Activated CD4-positive, CD25-positive, alpha-beta regulatory T cell treated with anti-CD3 and anti-CD28 coated beads, Interleukin-2, amount 50 U/mL, for 16 hours (primary cell): Measurements from ENCODE around the gene SLC27A5.
"Not testable (repeated sequence)": the region's sequence is repeated elsewhere in the genome, so short reads cannot be mapped to it uniquely, and the experiment has no call there.

ENCODE experiments used
- DNase-seq: peaks from one replicate; pipeline ENCODE4 v3.0.0-alpha.2; 2020; ENCODE audit warnings: low read depth, low spot score

The SLC27A5 gene

GRCh38 chr19:58469241-58470013, 42.4 kb downstream of the SLC27A5 start:
- DNase-seq = no peak

DNA sequence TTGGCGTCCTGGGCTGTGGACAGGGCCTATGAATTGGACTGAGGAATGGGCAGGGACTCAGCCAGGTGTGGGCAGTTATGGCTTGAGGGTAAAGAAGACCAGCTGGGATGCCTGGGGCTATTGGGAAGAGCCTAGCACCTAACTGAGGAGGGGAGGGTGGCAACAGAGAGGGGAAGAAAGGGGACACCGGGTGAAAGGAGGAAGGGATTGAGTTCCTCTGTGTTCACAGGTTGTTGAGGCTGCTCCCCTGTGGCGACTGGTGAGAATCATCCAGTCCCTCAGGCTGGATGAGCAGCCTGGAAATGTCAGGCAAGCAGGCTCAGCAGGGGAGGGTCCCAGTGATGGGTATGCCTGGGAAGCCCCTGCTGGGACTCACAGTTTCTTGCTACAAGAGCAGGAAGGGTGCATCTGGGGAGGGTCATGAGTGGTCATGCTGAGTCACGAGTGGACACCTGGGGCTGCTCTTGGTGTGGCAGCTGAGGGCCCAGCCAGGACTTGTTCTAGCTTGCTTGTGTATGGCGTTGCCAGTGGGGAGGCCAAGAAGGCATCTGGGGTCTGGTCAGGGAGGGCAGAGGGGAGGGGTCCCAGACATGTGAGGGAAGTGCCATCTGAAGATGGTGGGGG, 43.5 kb downstream of the SLC27A5 start:
- DNase-seq = no peak

DNA sequence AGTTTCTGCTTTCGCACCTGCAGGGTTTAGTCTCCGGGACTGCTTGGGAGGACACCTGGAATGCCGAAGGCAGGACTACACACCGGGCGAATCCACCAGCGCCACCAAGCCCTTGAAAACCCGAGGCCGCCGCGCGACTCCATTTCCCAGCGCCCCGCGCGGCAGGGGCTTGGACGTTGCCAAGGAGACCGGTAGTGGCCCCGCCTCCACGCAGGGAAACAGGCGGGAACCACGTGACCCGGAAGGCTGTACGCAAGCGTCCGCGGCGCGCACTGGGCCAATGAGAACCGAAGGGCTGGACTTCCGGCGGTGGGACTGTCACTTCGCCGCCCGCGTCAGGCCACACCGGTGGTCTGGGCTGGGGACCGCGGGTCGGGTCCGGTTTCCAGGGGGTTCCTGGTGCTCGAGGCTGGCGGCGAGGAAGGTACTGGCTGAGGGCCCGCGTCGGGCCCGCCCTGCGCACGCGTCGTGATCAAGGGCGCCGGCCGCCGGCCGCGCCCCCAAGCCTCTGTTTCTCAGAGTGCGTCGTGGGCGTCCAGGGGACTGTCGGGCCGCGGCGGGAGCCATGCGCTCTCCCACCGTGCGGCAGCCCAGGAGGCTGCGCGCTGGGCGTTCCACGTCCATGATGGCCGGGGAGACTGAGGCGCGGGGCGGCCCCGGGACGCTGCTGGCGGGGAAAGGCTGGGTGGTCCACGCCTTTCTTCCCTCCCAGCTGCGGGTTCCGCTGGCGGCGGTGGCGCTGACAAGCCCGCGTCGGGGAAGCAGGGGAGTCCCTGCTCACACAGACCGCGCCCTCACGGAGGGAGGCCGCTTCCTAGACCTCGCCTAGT, 44.8 kb downstream of the SLC27A5 start, which contains the start of gene ZNF324:
Gene ZNF324 (plus strand): TSS at position 321 of the 830 bp plus-strand sequence. CDS start 2,106 bp downstream, outside the sequence.
- peak; percentile 97 for DNase-seq

- no peak for DNase-seq
Observed at GRCh38 chr19:58466089-58466759, 45.6 kb downstream of the SLC27A5 start.

- no peak for DNase-seq
Observed at GRCh38 chr19:58460039-58460438, 51.8 kb downstream of the SLC27A5 start.

- no peak for DNase-seq
Observed at GRCh38 chr19:58456111-58456510, 55.7 kb downstream of the SLC27A5 start.

- DNase-seq = no peak
Observed at GRCh38 chr19:58455306-58455705, 56.5 kb downstream of the SLC27A5 start.

DNA sequence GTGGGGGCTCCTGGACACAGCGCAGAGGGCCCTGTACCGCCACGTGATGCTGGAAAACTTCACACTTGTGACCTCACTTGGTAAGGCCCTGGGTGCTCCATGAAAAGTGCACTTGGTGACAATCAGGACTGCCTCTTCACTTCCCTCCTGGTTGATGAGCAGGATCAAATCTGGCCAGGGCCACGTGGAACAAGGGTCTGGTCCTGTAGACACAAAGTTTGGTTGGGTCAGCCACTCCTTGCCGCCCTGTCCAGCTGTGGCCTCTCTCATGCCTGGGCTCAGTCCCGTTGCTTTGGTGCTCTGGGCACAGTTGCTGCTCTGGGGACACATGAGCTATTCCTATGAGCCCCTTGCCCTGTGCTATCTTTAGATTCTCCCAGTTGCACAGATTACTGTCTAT, 58.0 kb downstream of the SLC27A5 start:
- no peak for DNase-seq

DNA sequence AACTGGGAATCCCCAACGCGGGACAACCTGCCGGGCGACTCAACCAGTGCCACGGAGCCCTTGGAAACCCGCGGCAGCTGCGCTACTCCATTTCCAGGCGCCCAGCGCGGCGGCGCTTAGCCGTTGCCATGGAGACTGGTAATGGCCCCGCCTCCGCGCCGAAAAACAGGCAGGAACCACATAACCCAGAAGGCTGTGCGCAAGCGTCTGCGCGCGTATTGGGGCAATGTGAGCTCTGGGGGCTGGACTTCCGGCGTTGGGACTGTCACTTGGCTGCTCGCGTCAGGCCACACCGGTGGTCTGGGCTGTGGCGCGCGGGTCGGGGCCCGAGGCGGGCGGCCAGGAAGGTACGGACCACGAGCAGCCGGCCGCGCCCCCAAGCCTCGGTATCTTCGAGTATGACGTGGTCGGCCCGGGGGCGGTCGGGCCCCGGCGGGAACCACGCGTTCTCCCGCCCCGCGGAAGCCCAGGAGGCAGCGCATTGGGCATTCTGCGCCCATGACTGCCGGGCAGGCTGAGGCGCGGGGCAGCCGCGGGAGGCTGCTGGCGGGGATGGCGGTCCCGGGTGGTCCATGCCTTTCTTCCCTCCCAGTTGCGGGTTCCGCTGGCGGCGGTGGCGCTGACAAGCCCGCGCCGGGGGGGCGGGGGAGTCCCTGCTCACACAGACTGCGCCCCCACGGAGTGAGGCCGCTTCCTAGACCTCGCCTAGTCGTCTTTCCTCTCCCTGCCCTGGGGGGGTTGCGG, 60.3 kb downstream of the SLC27A5 start, which contains the start of gene ZNF324B:
Gene ZNF324B (plus strand): TSS at position 265 of the 744 bp plus-strand sequence. CDS start 2,080 bp downstream, outside the sequence.
- DNase-seq = peak; percentile 96

DNA sequence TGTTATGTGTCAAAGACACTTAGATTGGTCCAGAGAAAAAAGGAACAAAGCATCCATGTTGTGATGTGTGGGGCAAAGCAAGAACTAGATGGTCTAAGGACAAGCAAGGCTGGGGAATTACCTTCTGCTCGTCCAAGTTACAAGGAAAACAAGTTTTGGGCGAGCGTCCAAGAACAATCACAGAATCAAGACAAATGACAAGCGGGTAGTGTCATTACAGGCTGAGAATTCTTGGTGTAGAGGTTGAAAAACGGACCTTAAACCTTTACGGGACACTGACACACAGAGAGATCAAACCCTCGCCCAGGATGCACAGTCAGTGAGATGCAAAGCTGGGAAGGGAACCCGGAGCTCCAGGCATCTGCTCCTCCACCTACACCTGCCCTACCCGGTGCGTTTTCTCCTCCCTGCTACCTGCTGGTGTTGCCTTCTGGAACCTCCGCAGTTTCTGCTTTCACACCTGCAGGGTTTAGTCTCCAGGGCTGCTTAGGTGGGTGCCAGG, 60.9 kb downstream of the SLC27A5 start:
- DNase-seq = no peak

- DNase-seq = not testable (repeated sequence)
Observed at GRCh38 chr19:58449980-58450379, 61.8 kb downstream of the SLC27A5 start.

GRCh38 chr19:58448860-58449259, 62.9 kb downstream of the SLC27A5 start:
- not testable (repeated sequence) for DNase-seq
